Neural cell (in vitro differentiated cells): Measurements from ENCODE around the gene RAPGEF5. TPM values are rescaled to one million over a fixed set of nuclear protein-coding genes. Genes with fewer than 3 reads are reported as not detected.

Experiments
- H2AFZ ChIP-seq: fragments of 200-600, 300-800 bp; sonication (generic), shearing (Covaris generic); 2 replicates; pipeline ENCODE4 v1.6.0; 2014; ENCODE audit warnings: low read depth, mild to moderate bottlenecking, antibody characterized with exemption, low read length, moderate library complexity
- H3F3A ChIP-seq: fragments of 200-600 bp; shearing (Covaris generic); 2 replicates; pipeline ENCODE4 v1.6.1; 2016; ENCODE audit warnings: mild to moderate bottlenecking, moderate library complexity, mixed read lengths, antibody characterized with exemption, low read length; ENCODE audit not compliant: insufficient read depth, poor library complexity, severe bottlenecking
- H3K27ac ChIP-seq: fragments of 200-600, 300-800 bp; sonication (generic), shearing (Covaris generic); 2 replicates; pipeline ENCODE4 v1.5.1; 2014; ENCODE audit warnings: mild to moderate bottlenecking, low read length, moderate library complexity
- H3K27me3 ChIP-seq: fragments of 300-800, 200-600 bp; sonication (generic), shearing (Covaris generic); 2 replicates; pipeline ENCODE4 v1.6.0; 2014; ENCODE audit warnings: mild to moderate bottlenecking, low read depth, low read length, moderate library complexity; ENCODE audit not compliant: insufficient read depth
- H3K36me3 ChIP-seq: fragments of 300-800, 200-600 bp; sonication (generic), shearing (Covaris generic); 2 replicates; pipeline ENCODE4 v1.5.1; 2014; ENCODE audit warnings: mild to moderate bottlenecking, antibody characterized with exemption, low read length, moderate library complexity; ENCODE audit not compliant: insufficient read depth
- H3K4me2 ChIP-seq: fragments of 300-800, 200-600 bp; sonication (generic), shearing (Covaris generic); 2 replicates; pipeline ENCODE4 v1.6.0; 2014; ENCODE audit warnings: mild to moderate bottlenecking, low read length
- H3K4me3 ChIP-seq: fragments of 300-800, 200-600 bp; sonication (generic), shearing (Covaris generic); 2 replicates; pipeline ENCODE4 v1.5.1; 2014; ENCODE audit warnings: mild to moderate bottlenecking, low read length, moderate library complexity
- H3K79me2 ChIP-seq: fragments of 200-600 bp; shearing (Covaris generic); replicated peaks from 2 replicates; pipeline ENCODE4 v1.6.0; 2014; ENCODE audit warnings: mild to moderate bottlenecking, low read length, moderate library complexity; ENCODE audit not compliant: insufficient read depth
- H3K9ac ChIP-seq: fragments of 300-800, 200-600 bp; sonication (generic), shearing (Covaris generic); 2 replicates; pipeline ENCODE4 v1.6.1; 2016; ENCODE audit warnings: mild to moderate bottlenecking, low read length, mixed read lengths
- H3K9me2 ChIP-seq: fragments of 200-600 bp; shearing (Covaris generic); 2 replicates; pipeline ENCODE4 v1.6.1; 2016; ENCODE audit warnings: mild to moderate bottlenecking, low read length, mixed read lengths; ENCODE audit not compliant: insufficient read depth
- H3K9me3 ChIP-seq: fragments of 200-600, 300-800 bp; sonication (generic), shearing (Covaris generic); 2 replicates; pipeline ENCODE4 v1.6.1; 2016; ENCODE audit warnings: mild to moderate bottlenecking, mixed run types, low read length, moderate library complexity, mixed read lengths
- H4K20me1 ChIP-seq: fragments of 200-600 bp; shearing (Covaris generic); 2 replicates; pipeline ENCODE4 v1.6.1; 2016; ENCODE audit warnings: mild to moderate bottlenecking, mixed run types; ENCODE audit not compliant: insufficient read depth
- CTCF ChIP-seq: fragments of 450-650 bp; IDR thresholded peaks from 2 replicates; pipeline ENCODE4 v1.5.1; 2014; ENCODE audit warnings: antibody characterized with exemption, mild to moderate bottlenecking, moderate library complexity; ENCODE audit not compliant: poor library complexity, severe bottlenecking
- EP300 ChIP-seq: fragments of 450-650 bp; conservative IDR thresholded peaks from 2 replicates; pipeline ENCODE4 v1.6.1; 2014; ENCODE audit warnings: antibody characterized with exemption, mild to moderate bottlenecking, moderate library complexity; ENCODE audit not compliant: poor library complexity, severe bottlenecking
- EZH2 ChIP-seq: fragments of 200-600, 300-800 bp; shearing (Covaris generic), sonication (generic); IDR thresholded peaks from 2 replicates; pipeline ENCODE4 v1.6.1; 2014; ENCODE audit warnings: antibody characterized with exemption, low read length, borderline replicate concordance, mild to moderate bottlenecking; ENCODE audit not compliant: insufficient read depth, poor library complexity, severe bottlenecking
- MXI1 ChIP-seq: fragments of 450-650 bp; conservative IDR thresholded peaks from 2 replicates; pipeline ENCODE4 v1.6.1; 2014; ENCODE audit warnings: antibody characterized with exemption, mild to moderate bottlenecking; ENCODE audit not compliant: poor library complexity, severe bottlenecking
- POLR2AphosphoS5 ChIP-seq: IDR thresholded peaks from 2 replicates; pipeline ENCODE4 v1.6.1; 2012
- RAD21 ChIP-seq: fragments of 450-650 bp; conservative IDR thresholded peaks from 2 replicates; pipeline ENCODE4 v1.6.1; 2014; ENCODE audit warnings: antibody characterized with exemption, mild to moderate bottlenecking, moderate library complexity
- SMC3 ChIP-seq: fragments of 450-650 bp; conservative IDR thresholded peaks from 2 replicates; pipeline ENCODE4 v1.6.1; 2014; ENCODE audit warnings: antibody characterized with exemption, mild to moderate bottlenecking, moderate library complexity; ENCODE audit not compliant: poor library complexity
- TAF1 ChIP-seq: IDR thresholded peaks from 2 replicates; pipeline ENCODE4 v1.6.1; 2012; ENCODE audit warnings: low read depth
- polyA plus RNA-seq: library from polyadenylated mRNA; depleted of rRNA; stranded (reverse); fragments of >200 nt; gene quantifications from 2 replicates; pipeline ENCODE4 v1.2.3, GENCODE V29; 2014
- TF ChIP-seq, protein P1 (sequence below): IDR thresholded peaks from 2 replicates; pipeline ENCODE4 v1.6.1; 2012; ENCODE audit warnings: borderline replicate concordance

The RAPGEF5 gene
- polyA plus RNA-seq, 1 donor from 2014 or later, result 48.0 TPM

GRCh38 chr7:22193450-22193983, 163.4 kb downstream of the RAPGEF5 start:
- no peaks in the 10 kb centered on the region for H3K9me3 ChIP-seq
- H3K4me3 ChIP-seq, result peak overlapping the region; percentile 77
- H4K20me1 ChIP-seq, result no peaks in the 10 kb centered on the region
- peak overlapping the region; percentile 74 for H2AFZ ChIP-seq
- peak overlapping the region; percentile 94 for H3K27ac ChIP-seq
- peak; percentile 96 for TF ChIP-seq TAF1
- TF ChIP-seq MXI1, result peak; percentile 76
- peak; percentile 63 for TF ChIP-seq RAD21
- TF ChIP-seq EZH2, result no peak
- TF ChIP-seq, protein P1, sequence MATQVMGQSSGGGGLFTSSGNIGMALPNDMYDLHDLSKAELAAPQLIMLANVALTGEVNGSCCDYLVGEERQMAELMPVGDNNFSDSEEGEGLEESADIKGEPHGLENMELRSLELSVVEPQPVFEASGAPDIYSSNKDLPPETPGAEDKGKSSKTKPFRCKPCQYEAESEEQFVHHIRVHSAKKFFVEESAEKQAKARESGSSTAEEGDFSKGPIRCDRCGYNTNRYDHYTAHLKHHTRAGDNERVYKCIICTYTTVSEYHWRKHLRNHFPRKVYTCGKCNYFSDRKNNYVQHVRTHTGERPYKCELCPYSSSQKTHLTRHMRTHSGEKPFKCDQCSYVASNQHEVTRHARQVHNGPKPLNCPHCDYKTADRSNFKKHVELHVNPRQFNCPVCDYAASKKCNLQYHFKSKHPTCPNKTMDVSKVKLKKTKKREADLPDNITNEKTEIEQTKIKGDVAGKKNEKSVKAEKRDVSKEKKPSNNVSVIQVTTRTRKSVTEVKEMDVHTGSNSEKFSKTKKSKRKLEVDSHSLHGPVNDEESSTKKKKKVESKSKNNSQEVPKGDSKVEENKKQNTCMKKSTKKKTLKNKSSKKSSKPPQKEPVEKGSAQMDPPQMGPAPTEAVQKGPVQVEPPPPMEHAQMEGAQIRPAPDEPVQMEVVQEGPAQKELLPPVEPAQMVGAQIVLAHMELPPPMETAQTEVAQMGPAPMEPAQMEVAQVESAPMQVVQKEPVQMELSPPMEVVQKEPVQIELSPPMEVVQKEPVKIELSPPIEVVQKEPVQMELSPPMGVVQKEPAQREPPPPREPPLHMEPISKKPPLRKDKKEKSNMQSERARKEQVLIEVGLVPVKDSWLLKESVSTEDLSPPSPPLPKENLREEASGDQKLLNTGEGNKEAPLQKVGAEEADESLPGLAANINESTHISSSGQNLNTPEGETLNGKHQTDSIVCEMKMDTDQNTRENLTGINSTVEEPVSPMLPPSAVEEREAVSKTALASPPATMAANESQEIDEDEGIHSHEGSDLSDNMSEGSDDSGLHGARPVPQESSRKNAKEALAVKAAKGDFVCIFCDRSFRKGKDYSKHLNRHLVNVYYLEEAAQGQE, result peak; percentile 98
- TF ChIP-seq POLR2AphosphoS5, result peak; percentile 95
- peak; percentile 61 for TF ChIP-seq SMC3
- no peak for TF ChIP-seq EP300
- TF ChIP-seq CTCF, result peak; percentile 37
- peaks cover 6% of the 10 kb centered on the region for H3F3A ChIP-seq
- peak overlapping the region; percentile 98 for H3K4me2 ChIP-seq
- H3K36me3 ChIP-seq, result no peaks in the 10 kb centered on the region
- H3K79me2 ChIP-seq, result peaks cover 56% of the 10 kb centered on the region
- H3K27me3 ChIP-seq, result no peaks in the 10 kb centered on the region
- peak overlapping the region; percentile 91 for H3K9ac ChIP-seq
- H3K9me2 ChIP-seq, result no peaks in the 10 kb centered on the region

- Histone ChIP-seq H3K27me3 (no peaks in the 10 kb centered on the region), H3F3A (peaks cover 6% of the 10 kb centered on the region), H3K9me3 (no peaks in the 10 kb centered on the region), H3K4me3 (peak overlapping the region; percentile 77), H3K27ac (peak overlapping the region; percentile 94), H4K20me1 (no peaks in the 10 kb centered on the region), H2AFZ (peak overlapping the region; percentile 74), H3K4me2 (peak overlapping the region; percentile 98), H3K36me3 (no peaks in the 10 kb centered on the region), H3K9me2 (no peaks in the 10 kb centered on the region), H3K79me2 (peaks cover 61% of the 10 kb centered on the region), H3K9ac (peak overlapping the region; percentile 91)
- TF ChIP-seq SMC3 (no peak), POLR2AphosphoS5 (no peak), MXI1 (peak; percentile 42), EZH2 (no peak)
Measured at GRCh38 chr7:22192801-22193200, 164.2 kb downstream of the RAPGEF5 start.
